ENCODE data around the gene HACE1.
"Not testable (repeated sequence)": the region's sequence is repeated elsewhere in the genome, so short reads cannot be mapped to it uniquely, and the experiment has no call there.

Gene HACE1

DNA sequence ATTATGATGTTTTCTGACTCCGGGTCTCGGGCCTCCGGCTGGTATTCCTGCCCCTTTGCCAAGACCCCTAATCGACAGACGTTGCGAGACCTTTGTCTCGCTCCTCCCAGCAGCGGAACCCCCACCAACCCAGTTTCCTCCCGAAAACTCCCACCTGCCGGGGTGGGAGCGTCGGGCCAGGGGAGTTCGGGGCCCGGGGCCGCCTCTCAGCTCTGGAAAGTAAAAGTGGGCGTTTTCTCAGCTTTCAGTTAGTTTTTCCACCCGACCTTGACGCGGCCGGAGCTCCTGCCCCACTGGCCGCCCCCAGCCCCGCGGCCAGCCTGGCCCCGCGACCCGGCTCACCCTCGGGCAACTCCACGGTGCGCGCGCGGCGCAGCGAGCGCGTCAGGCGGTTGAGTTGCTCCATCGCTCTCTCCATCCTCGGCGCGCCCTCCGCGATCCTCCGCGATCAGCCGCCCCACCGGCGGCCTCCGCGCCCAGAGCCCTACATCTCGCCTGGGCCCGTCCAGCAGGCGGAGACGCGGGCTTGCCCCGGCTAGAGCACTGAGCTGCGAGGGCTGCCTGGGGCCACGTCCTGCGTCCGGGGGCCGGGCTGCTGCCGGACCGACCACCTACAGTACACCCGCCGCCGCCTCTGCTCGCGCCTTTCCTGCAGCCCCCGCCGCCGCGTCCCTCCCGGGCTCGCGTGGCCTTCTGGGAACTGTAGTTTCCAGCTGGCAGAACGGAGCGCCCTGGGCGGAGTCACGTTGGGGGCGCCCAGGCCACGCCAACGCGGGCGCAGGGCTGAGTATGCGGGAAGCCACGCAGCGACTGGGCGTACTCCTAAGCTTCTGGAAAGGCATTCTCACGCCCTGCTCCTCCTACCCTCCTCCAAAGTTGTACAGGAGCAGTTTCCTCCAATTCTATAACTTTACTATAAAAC, at the start of gene HACE1:
Gene HACE1 (minus strand): TSS at position 695 of the 922 bp plus-strand sequence. CDS start 277 bp downstream, at position 418.
- DNase-seq (ENCODE audit: low spot score): peak; percentile 97

DNA sequence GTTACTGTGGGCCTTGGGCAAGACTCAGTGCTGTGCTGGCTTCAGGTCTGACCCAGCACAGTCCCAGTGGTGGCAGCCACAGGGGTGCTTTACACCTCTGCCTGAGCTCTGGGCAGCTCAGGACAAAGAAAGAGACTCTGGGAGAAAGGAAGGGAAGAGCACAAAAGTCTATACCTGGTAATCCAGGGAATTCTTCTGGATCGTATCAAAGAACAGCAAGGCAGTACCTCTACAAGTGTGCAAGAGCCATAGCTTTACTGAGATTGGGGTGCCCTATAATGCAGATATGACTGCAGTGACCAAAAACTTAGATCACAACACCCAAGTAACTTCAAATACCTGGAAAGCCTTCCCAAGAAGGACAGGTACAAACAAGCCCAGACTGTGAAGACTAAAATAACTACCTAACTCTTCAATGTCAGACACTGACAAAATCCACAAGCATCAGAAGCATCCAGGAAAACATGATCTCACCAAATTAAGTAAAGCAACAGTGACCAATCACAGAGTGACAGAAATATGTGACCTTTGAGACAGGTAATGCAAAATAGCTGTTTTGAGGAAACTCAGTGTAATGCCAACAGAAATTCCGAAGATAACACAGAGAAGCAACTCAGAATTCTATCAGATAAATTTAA, 49.3 kb upstream of the HACE1 start:
- no peak for DNase-seq (ENCODE audit: low spot score)

GRCh38 chr6:104908031-104908887, 48.5 kb upstream of the HACE1 start:
- no peak for DNase-seq (ENCODE audit: low spot score)

DNA sequence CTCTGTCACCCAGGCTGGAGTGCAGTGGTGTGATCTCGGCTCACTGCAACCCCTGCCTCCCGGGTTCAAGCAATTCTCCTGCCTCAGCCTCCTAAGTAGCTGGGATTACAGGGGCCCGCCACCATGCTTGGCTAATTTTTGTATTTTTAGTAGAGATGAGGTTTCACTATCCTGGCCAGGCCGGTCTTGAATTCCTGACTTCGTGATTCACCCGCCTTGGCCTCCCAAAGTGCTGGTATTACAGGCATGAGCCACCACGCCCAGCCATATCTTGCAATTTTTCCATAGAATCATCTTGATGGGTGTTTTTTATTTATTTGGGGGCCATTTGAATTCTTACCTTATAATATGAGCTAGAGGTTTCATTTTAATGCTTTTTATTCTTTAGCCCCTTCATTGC, 39.2 kb upstream of the HACE1 start:
- DNase-seq (ENCODE audit: low spot score): not testable (repeated sequence)

DNA sequence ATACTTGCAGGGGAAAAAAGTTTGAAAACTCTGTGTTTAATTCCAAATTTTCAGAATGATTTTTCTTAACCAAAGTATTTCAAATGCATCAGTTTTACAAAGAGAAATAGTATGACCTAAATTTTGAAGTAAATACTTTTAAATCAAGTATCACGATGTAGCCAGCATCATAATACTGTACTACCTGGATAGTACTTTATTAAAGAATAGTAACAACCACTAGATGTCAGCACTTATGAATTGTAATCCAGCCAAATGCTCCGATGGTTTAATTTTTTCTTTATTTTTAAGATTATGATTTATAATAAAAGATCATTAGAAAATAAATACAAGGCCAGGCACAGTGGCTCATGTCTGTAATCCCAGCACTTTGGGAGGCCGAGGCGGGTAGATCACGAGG, 37.2 kb upstream of the HACE1 start:
- DNase-seq (ENCODE audit: low spot score): peak; percentile 23

GRCh38 chr6:104888066-104888465, 28.3 kb upstream of the HACE1 start:
- DNase-seq (ENCODE audit: low spot score): no peak

DNA sequence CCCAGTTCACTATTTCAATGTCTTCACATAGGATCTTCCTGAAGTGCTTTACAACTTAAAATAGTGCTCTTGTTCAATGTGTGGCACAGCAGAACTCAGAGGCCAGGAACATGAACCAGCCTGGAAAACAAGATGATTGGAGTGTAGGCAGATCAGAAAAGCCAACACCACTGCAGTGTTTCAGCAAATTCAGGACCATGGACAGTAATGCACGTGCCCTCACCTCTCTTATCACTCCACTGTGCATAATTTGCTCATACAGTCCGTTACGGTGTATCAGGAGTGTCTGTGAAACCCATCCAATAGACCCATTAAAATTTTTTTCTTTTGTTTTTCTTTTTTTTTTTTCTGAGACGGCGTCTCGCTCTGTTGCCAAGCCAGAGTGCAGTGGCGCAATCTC, 27.6 kb upstream of the HACE1 start:
- peak; percentile 13 for DNase-seq (ENCODE audit: low spot score)

DNA sequence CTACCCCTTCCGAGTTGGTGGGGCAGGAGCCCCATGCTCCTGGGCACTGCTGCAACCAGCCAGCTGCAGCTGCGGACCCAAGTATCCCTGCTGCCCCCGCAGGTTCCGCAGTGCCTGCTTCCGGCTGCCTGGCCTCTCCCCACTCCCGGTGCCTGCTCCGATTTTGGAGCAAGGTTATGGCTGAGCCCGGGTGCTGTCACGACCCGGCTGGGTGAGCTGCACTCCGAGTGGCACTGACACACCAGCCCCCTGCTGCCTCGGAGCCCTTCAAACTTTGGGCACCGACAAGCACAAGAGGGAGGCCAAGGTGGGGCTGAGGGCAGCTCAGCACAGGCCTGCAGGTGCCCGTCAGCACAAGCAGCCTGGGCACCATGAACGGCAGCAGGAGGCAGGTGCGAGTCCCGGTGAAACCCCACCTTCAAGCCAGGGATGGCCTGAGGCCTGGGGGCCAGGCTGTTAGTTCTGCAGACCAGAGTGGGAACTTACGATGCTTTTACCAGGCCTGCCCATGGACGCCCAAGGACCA, 25.9 kb upstream of the HACE1 start:
- DNase-seq (ENCODE audit: low spot score): no peak

GRCh38 chr6:104884867-104885517, 25.3 kb upstream of the HACE1 start:
- DNase-seq (ENCODE audit: low spot score): no peak

DNA sequence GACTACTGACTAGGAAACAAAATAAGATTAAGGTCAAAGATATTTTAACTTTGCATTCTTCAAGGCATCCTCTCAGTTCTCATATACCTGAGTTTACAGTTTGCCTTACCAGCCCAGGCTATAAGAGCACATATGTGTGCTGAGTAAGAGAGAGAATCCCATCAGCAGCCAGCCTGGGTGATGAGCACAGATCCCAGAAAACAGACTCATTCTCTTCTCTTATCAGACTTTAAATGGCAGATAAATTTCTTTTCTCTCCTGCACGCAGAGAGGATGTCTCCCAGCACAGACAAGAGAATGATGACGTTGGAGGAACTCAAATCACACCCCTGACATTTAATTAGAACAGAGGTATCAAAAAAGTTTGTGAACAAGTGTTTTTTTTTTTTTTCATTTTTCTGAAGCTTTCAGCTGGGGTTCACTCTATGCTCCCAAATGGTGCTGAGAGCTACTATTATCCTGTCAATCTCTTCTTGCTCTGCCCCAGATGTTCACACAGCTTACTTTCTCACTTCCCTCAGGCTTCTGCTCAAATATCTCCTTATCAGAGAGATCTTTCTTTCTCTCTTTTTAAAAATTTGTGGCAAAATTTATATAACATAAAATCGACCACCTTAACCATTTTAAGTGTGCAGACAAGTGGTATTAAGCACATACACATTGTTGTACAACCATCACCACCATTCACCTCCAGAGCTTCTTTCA, 22.4 kb upstream of the HACE1 start:
- no peak for DNase-seq (ENCODE audit: low spot score)

DNA sequence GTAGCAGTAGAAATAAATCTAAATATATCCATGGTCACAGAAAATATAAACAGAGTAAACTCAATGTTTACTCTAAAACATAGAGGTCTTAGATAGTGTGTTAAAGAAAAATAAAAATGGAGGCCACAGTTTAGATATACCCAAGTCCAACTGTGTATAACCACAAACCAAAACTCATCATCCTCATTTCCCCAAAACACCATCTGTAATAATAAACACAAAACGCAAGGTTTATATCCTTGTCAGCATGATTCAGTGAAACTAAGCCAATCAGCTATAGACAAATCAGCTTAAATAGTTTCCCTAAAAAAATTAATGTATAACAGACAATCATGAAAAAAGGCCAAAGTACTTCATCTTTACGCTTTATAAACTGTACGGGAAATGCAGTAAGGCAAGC, 2.7 kb upstream of the HACE1 start:
- DNase-seq (ENCODE audit: low spot score): no peak

- DNase-seq (ENCODE audit: low spot score): no peak
These were observed 502 bp upstream of the HACE1 start for GRCh38 chr6:104860221-104860620.

- DNase-seq (ENCODE audit: low spot score): peak; percentile 13
These were observed 1.1 kb downstream of the HACE1 start for GRCh38 chr6:104858642-104859041.

DNA sequence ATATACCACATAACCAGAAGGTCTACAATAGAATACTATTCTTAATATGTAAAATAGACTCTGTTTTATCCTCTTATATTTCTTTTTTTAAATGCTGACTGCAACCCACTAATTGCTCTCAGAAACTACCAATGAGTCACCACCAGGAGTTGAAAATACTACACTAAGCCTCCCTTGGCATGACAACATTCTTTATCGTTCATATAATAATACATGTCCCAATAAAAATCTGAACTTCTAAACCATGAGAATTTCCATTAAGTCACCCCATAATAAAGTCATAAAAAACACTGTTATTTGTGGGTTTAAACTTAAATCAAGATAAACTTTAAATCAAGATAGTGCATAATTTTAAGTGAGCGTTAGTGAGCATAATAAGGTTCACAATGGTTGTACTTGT, 4.2 kb downstream of the HACE1 start:
- DNase-seq (ENCODE audit: low spot score): peak; percentile 61

- DNase-seq (ENCODE audit: low spot score): not testable (repeated sequence)
These were observed 12.0 kb downstream of the HACE1 start for GRCh38 chr6:104847721-104848120.

DNA sequence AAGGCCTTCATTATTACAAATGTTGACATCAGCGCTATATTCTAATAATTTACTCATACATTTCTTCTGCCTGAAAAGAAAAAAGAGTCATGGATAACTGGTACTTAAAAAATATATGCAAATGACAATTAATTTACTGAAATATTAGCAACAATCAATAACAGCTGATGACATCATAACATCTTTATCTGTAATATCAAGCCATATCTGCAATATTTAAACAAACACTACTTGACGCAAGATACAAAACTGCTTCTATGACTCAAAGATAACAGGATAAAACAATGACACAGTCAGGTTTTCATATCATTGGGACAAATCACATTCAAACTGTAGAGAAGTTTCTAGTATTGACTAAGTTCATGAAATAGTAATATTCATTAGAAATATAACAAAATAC, 16.5 kb downstream of the HACE1 start:
- no peak for DNase-seq (ENCODE audit: low spot score)

DNA sequence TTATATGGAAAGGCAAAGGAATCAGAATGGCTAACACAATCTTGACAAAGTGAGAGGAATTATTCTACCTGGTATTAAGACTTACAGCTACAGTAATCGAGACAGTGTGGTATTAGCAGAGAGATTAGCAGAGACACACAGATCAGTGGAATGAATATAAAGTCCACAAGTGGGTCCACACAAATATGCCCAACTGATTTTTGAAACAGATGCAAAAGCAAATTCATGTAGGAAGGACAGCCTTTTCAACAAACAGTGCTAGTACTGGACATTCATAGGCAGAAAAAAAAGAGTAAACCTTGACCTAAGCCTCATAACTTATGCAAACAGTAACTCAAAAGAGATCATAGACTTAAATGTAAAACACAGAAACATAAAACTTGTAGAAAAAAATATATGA, 22.6 kb downstream of the HACE1 start:
- no peak for DNase-seq (ENCODE audit: low spot score)

DNA sequence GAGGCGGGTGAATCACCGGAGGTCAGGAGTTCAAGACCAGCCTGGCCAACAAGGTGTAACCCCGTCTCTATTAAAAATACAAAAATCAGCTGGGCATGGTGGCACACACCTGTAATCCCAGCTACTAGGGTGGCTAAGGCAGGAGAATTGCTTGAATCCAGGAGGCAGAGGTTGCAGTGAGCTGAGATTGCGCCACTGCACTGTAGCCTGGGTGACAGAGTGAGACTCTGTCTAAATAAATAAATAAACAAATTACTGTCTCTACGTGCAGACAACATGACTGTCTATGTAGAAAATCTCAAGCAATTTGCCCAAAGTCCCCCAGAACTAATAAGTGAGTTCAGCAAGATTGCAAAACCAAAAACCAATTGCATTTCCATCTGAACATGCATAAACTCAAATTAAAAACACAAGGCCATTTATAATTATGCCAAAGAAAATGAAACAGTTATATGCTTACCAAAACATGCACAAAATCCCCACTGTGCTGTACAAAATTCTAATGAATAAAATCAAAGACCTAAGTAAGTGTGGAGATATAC, 23.2 kb downstream of the HACE1 start:
- not testable (repeated sequence) for DNase-seq (ENCODE audit: low spot score)

DNA sequence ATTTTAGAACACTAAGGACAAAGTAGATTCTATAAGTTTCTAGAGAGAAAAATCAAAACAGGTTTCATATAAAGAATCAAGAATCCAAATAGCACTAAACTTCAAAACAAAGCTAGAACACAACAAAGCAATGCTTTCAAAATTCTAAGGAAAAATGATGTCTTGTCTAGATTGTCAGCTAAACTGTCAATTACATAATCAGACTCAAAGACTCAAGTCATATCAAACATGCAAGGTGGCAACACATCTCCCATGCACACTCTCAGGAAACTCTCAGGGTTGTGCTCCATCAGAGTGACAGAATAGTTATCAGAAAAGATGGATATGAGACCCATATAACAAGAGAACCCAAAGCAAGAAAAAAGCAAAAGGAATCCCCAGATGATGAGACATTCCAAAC, 23.9 kb downstream of the HACE1 start:
- DNase-seq (ENCODE audit: low spot score): no peak

DNA sequence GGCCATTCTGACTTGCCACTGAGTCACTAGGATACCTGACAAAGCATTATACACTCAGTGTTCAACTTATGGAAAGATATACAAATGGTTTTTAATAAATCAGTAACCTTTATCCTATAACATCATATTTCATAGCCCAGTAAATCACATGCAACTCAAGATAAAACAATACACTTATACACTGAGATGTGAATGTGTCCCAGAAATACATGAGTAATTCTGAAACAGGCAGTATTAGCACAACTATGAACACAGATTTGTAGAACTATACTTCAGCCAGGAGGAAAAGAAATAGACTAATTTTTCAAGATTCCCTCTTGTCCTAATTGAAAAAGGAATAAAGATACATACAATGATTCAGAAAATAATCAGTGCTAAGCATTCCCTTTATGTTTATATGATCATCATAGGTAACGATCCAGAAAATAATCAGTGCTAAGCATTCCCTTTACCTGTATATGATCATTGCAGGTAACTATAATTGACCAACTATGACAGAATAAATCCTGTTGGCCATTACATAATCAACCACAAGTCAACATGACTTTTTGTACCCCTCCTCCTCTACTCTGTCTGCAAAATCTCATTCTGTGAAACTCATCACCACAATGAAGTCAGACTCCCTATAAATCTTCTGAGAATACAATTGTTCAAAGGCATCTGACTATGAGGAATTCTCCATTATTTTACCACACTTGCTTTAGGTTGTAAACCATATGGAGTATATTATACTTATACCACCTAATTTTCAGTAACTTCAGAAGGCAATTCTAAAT, 30.3 kb downstream of the HACE1 start:
- DNase-seq (ENCODE audit: low spot score): no peak

Data from GM03348 (cell line).